NCI-H526 (cell line): ENCODE measurements around the gene ACP7.
"Not testable (repeated sequence)": the region's sequence is repeated elsewhere in the genome, so short reads cannot be mapped to it uniquely, and the experiment has no call there.

Source experiments
- DNase-seq, 2 experiments: peaks; one replicate each; lab custom pipeline; 2025; lab: John Stamatoyannopoulos, UW

ACP7 gene, protein sequence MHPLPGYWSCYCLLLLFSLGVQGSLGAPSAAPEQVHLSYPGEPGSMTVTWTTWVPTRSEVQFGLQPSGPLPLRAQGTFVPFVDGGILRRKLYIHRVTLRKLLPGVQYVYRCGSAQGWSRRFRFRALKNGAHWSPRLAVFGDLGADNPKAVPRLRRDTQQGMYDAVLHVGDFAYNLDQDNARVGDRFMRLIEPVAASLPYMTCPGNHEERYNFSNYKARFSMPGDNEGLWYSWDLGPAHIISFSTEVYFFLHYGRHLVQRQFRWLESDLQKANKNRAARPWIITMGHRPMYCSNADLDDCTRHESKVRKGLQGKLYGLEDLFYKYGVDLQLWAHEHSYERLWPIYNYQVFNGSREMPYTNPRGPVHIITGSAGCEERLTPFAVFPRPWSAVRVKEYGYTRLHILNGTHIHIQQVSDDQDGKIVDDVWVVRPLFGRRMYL

GRCh38 chr19:39083983-39084731 lies at the start of gene ACP7:
ACP7 (plus strand) TSS chr19:39084368; CDS start chr19:39085270, 902 bp downstream.
- DNase-seq, result peak in 1 of 2 experiments; percentile 71

DNA sequence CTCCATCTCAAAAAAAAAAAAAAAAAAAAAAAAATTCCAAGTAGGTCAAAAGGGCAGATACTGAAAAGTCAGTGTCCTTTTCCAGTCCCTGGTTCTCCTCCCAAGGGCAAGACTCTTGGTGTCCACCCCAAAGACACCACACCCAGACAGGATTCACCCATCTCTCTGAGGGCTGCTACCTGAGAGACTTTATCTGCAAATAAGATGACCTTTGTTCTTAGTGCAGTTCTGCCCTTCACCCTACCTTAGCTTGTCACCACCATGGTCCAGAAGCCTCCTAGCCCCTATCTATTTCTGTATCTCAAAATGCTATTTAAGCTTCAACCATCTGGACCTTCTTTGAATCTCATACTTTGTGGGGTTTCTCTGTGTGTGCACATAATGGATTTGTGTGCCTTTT lies 47.6 kb upstream of the ACP7 start:
- no peak for DNase-seq

DNA sequence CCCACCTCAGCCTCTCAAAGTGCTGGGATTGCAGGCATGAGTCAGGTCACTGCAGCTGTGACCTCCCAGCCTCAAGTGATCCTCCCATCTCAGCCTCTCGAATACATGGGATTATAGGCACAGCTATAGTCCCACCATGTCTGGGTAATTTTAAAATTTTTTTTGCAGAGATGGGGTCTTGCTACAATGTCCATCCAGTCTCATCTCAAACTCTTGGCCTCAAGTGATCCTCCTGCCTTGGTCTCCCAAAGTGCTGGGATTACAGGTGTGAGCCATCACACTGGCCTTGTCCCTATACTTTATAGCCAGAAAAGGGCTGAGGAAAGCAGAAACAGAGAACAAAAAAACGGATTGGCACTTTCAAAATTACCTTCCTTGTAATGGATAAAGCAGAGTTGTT lies 47.0 kb upstream of the ACP7 start:
- no peak for DNase-seq

GRCh38 chr19:39038098-39038497 lies 46.1 kb upstream of the ACP7 start:
- DNase-seq, result peak; percentile 50 to 71

DNA sequence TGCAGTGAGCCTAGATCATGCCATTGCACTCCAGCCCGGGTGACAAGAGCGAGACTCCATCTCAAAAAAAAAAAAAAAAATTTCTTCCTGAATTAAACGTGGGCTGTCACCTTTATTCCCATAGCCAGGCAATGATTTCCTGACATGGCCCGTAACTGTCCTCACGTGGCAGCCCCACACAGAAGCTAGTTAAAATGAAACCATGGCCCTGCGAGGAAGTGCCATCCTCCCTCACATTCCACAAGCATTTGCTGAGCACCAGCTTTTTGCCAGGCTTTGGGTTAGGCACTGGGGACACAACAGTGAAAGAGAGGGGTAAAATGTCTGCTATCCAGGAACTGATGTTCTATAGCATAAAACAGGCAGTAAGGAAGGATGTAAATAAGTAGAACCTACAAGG lies 38.7 kb upstream of the ACP7 start:
- no peak for DNase-seq

GRCh38 chr19:39046037-39046821 lies 37.9 kb upstream of the ACP7 start:
- DNase-seq, result peak; percentile 72 to 78

DNA sequence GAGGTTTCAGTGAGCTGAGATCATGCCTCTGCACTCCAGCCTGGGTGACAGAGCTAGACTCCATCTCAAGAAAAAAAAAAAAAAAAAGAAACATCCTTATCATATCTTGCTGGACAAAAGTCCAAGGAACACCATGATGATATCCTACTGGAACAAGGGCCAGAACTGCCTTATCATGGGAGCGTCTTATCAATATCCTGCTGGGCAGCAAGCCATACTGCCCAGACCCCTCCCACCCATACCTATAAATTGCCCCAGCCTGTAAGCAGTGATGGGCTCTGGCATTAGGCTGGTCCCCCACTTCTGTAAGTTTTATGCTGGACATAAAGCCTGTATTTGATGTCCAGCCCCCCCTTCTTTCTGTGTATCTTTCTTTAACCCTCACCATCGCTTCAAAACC lies 37.1 kb upstream of the ACP7 start:
- DNase-seq, result no peak

DNA sequence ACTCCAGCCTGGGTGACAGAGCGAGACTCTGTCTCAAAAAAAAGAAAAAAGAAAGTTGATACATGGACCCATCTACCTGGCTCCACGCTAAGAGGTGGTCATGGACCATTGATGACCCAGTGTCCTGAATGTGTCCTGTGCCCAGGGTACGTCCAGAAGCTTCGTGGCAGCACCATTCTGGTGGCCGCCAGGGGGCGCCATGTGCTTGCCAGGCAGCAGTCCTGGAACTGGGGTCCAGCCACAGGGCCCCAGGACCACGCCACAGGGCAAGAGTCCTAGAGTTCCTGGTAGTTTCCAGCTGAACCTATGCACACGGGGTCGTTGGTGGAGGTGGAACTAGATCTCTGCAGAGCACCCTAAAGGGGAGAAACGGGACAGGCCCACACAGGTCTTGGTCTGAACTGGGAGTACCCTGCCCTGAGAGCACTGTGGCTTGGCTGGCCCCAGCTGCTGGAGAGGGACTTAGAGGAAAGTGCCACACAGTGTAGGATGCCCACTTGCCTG lies 31.9 kb upstream of the ACP7 start:
- DNase-seq, result peak in 1 of 2 experiments; percentile 77

GRCh38 chr19:39052846-39053245 lies 31.3 kb upstream of the ACP7 start:
- DNase-seq, result no peak

GRCh38 chr19:39053276-39054090 lies 30.7 kb upstream of the ACP7 start:
- DNase-seq, result peak in 1 of 2 experiments; percentile 19

GRCh38 chr19:39054091-39054470 lies 30.1 kb upstream of the ACP7 start:
- DNase-seq, result no peak

DNA sequence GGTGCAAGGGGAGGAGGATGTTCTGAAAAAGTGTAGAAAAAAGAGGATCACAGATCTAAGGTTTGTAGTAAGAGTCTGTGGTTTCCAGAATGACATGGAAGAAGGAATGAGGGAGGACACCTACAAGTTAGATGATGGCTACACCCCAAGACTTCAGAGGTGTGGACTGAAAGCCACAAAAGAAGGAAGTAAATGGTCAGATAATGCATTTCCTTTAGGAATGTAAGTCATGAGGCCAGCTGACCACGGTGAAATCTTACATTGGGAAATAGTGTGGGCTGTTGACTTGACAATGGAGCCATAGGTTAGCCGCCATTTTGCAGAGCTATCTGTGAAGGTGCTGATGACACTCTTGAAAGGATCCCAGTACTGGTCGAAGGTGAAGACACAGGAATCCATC lies 26.6 kb upstream of the ACP7 start:
- DNase-seq, result no peak

DNA sequence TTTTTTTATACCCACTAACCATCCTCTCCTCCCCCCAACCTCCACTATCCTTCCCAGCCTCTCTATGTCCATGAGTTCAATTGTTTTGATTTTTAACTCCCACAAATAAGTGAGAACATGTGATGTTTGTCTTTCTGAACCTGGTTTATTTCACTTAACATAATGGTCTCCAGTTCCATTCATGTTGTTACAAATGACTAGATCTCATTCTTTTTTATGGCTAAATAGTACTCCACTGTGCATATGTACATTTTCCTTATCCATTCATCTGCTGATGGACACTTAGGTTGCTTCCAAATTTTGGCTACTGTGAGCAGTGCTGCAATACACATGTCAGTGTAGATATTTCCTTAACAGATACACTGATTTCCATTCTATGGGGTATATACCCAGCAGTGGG lies 24.9 kb upstream of the ACP7 start:
- no peak for DNase-seq

DNA sequence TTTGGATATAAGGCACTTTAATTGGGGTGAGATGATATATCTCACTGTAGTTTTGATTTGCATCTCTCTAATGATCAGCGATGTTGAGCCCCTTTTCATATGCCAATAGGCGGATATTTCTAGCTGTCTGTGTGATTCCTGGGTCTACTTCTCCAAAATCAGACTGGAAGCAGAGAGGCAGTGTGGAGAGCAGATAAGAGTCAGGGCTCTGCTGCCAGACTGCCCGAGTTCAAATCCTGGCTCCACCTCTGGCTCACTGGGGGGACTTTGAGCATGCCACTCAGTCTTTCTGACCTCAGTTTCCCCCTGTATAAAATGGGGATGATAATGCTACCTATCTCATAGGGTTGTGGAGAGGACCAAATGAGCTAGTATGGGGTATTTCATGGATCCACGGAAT lies 24.0 kb upstream of the ACP7 start:
- no peak for DNase-seq

- no peak for DNase-seq
Measured at GRCh38 chr19:39064405-39064804, 19.8 kb upstream of the ACP7 start.

- no peak for DNase-seq
Measured at GRCh38 chr19:39065928-39066327, 18.2 kb upstream of the ACP7 start.

GRCh38 chr19:39067104-39067503 lies 17.1 kb upstream of the ACP7 start:
- DNase-seq, result no peak

- DNase-seq, result not testable (repeated sequence)
Measured at GRCh38 chr19:39068259-39068658, 15.9 kb upstream of the ACP7 start.

DNA sequence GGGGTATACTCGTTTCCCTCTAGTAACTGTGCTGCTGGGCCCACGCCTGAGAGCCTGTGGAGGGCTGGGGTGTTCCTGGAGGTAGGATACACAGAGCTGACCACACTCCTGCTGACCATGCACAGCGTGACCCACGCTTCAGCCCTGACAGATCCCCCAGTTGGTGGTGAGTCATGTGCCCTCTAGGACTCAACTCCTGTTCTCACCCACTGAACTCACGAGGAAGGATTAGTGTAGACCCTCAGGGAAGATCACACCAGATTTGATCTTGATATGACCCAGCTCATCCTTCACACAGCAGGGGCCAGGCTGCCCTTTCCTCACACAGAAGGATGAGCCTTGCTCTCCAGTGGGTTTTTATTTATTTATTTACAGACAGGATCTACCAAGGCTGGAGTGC lies 13.3 kb upstream of the ACP7 start:
- no peak for DNase-seq

- no peak for DNase-seq
Measured at GRCh38 chr19:39074205-39074692, 9.9 kb upstream of the ACP7 start.

DNA sequence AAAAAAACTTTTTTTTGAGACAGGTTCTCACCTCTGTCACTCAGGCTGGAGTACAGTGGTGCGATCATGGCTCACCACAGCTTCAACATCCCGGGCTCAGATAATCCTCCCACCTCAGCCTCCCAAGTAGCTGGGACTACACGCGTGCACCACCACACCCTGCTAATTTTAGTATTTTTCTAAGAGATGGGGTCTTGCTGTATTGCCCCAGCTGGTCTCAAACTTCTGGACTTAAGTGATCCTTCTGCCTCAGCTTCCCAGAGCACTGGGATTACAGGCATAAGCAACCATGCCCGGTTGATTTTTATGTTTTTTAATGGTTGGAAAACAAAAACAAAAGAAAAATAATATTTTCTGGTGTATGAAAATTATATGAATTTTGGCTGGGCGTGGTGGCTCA lies 9.2 kb upstream of the ACP7 start:
- no peak for DNase-seq
